GM12801 (cell line): Measurements from ENCODE around the gene IRAK3.

Source experiments
- TF ChIP-seq, protein P1 (sequence below): IDR thresholded peaks from one replicate; pipeline ENCODE4 v1.5.1; 2011; ENCODE audit warnings: control low read depth; ENCODE audit not compliant: insufficient read length; ENCODE audit errors: extremely low read depth

Gene IRAK3

GRCh38 chr12:66235626-66236281 is 46.7 kb downstream of the IRAK3 start:
- TF ChIP-seq, protein P1, sequence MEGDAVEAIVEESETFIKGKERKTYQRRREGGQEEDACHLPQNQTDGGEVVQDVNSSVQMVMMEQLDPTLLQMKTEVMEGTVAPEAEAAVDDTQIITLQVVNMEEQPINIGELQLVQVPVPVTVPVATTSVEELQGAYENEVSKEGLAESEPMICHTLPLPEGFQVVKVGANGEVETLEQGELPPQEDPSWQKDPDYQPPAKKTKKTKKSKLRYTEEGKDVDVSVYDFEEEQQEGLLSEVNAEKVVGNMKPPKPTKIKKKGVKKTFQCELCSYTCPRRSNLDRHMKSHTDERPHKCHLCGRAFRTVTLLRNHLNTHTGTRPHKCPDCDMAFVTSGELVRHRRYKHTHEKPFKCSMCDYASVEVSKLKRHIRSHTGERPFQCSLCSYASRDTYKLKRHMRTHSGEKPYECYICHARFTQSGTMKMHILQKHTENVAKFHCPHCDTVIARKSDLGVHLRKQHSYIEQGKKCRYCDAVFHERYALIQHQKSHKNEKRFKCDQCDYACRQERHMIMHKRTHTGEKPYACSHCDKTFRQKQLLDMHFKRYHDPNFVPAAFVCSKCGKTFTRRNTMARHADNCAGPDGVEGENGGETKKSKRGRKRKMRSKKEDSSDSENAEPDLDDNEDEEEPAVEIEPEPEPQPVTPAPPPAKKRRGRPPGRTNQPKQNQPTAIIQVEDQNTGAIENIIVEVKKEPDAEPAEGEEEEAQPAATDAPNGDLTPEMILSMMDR, result no peak

- TF ChIP-seq, protein P1, result no peak
These were observed 48.0 kb downstream of the IRAK3 start for GRCh38 chr12:66236969-66237368.

DNA sequence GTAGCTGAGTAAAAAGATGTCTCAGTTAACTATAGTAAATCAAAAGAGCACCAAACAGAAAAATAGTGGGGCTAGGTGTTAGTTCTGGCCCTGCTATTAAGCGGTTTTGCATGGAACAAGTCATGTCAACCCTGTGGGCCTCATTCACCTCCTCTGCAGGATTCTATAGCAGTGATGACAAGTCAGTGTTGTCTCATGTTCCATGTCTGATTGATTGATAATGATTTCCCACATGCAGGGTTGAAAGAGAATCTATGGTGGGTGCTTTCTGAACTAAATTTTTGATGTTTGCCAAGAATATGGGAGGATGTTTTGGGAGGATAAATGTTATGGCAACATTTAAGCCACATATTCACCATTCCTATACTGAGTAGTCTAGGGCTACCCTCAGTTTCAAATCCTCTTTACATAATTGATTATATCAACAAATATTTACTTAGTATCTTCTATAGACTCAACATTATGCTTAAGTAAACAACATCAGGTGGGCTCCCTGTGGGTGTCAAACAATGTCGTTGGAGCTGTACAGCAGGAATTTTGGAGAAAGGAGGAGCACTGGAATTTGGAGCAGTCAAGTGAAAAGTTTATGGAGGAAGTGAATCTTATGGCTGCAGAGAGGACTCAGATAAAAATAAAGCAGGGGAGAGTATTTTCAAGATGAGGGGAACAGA is 48.6 kb downstream of the IRAK3 start:
- TF ChIP-seq, protein P1, result no peak

DNA sequence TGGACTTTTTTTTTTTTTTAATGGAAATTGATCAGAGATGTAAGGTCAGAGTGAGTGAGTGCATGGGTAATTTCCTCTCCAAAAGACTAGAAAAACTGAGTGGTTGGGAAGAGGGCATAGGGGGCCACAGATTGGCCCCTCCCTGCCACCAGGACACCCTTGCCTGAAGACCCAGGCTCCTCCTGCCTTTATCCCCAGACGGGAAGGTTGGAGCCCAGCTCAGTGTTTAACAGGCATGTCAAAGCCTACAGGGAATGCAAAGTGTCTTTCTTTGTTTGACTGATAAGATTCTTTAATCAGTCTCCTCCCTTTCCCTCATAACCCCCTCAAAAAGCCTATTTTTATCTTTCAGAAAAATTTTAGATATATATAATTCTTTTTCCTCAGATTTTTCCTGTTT is 50.3 kb downstream of the IRAK3 start:
- TF ChIP-seq, protein P1, result no peak

DNA sequence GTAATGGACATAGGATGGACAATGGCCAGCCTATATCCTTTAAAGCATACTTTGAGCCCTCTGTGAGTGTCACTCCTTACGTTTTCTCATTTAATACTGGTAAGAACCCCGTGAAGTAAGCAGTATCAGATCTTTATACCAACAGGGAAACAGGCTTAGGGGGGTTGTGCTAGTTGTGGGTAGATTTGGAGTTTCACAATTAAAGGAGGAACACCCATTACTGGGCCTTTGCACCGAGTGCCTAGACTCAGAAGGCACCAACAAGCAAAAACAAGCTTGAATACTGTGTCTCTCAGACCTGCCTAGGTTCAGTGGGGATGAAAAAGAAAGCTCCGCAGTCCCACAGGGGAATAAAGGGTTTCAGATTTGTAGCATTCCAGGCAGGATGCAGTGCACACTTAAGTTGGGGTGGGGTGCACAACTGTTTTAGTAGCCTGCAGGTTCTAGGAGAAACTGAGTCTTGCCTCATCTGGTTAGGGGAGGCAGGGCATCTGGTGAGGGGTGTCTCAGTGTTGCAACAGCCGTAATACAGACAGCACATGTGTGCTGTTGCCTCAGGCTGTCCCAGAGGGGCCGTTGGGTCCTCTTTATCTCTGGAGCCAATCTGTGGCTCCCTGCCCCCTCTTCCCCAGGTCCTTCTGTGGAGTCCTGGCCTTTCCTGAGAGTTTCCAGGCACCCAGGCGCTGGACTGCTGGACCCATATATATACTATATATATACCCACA is 51.2 kb downstream of the IRAK3 start:
- TF ChIP-seq, protein P1, result no peak

- TF ChIP-seq, protein P1, result no peak
These were observed 52.3 kb downstream of the IRAK3 start for GRCh38 chr12:66241061-66242043.

DNA sequence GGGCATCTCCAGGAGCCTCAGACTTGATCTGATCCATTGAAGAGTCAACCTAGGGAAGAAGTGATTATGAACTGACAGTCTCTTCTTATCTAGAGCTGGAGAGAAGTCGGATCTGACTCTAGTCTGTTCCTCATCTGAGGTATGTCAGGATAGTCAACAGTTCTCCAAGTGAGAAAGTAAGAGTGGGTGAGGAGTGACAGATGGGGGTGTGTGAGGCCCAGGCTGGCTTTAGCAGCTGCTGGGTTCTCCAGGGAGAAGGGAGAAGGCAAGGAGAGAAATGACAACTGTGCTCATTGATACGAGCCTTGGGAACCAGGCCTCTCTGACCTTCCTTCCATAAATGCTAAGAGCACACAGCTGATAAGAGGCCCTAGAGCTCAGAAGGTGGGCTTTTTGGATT is 53.3 kb downstream of the IRAK3 start:
- TF ChIP-seq, protein P1, result no peak
